HG03342 (cell line): ENCODE data around the gene MRPL53.
A peak's percentile ranks its signal among the peaks of the same experiment; 100 is the strongest.
"Not testable (repeated sequence)": the region's sequence is repeated elsewhere in the genome, so short reads cannot be mapped to it uniquely, and the experiment has no call there.

Source experiments
- ATAC-seq: cut with Tn5 transposase; IDR thresholded peaks from one replicate; pipeline ENCODE4 v1.9.1; 2021; ENCODE audit warnings: mild to moderate bottlenecking, moderate library complexity; ENCODE audit not compliant: unreplicated experiment

The MRPL53 gene

DNA sequence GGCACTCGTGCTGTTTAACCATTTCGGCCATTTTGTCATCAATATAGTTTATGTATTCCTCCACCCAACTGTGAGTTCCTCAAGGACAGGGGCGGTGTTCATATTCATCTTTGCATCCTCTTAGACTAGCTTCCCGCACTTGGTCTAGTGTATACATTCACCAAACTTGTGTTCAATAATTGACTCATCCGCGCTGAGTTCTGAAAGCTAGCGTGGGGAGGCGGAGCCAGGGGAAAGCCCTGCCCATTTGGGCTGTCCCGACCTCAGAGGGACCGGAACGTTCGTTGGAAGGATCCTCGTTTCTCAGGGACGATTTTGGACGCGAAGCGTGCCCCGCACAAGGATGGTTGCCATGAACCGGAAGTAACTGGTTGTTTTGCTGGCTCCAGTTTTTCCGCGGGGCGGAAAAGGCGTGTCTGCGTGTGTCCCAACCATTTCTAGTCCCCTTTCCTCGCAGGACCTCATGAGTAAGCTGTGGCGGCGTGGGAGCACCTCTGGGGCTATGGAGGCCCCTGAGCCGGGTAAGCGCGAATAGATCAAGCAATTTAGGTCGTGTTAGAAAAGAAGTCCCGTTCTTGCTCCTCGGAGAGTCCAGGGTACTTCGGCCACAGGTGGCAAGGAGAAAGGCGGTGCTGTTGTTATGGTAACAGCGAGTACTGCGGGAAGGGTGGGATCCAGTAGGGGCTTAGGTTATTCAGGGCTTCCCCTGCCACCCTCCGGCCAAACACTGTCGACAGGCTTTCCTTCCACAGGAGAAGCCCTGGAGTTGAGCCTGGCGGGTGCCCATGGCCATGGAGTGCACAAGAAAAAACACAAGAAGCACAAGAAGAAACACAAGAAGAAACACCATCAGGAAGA is 17.6 kb downstream of the MRPL53 start, which contains the start of gene INO80B:
Gene INO80B, plus strand, starts transcription at position 434 of the 858 bp plus-strand sequence. Its CDS starts 30 bp downstream, at position 464.
- ATAC-seq = peak; percentile 34

- ATAC-seq = no peak
These were observed 21.8 kb downstream of the MRPL53 start for GRCh38 chr2:74450570-74451190.

DNA sequence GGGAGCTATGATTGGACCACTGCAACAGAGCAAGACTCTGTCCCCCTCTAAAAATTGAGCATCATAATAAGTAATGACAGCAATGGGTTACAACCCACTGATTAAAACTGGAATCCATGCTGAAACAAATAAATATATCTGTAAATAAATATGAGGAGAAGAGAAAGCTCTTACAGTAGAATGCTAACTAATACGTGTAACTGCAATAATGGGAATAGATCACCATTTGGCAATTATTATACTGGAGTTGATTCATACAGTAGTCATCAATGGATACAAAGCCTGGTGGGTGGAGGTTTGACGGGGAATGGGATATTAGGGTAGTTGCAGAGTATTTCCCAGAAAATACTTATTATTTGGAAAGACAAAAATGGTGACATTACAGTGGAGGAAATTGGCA is 23.7 kb downstream of the MRPL53 start:
- no peak for ATAC-seq

- ATAC-seq = no peak
These were observed 25.1 kb downstream of the MRPL53 start for GRCh38 chr2:74447230-74447999.

DNA sequence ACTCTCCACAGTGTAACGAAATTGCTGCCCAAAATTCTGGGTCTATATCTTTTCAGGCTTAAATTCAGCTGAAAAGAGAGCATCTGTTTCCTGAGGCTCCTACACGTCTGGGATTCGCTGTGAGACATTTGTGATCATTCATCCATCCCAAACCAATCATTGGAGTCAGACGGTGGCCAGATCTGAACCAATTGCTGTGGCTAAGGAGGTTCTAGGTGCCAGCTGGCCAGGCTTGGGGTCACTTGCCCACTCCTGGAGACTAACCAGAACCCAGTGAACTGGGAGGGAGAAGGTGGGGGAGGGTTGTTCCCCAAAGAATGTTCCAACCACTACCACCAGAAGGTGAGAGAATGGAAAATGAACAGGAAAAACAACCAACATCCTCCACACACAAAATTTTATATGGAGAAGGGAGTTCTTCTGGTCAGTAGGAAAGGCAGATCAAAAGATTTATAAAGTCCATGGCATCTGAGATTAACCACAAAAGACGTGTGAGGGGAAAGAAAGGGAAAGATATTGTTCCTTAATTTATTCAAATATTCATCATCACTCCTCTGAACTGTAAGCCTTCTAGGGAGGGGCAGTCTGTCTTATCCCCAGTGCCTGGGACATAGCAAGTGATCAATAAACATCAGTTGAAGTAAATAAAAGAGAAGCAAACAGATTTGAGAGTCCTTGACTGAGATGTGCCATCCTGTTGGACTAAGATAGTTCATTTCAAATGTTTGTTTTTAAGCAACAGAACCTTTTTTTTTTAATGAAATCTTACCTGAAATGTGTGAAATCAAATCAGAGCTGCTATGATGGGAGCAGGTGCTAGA is 27.8 kb downstream of the MRPL53 start:
- no peak for ATAC-seq

DNA sequence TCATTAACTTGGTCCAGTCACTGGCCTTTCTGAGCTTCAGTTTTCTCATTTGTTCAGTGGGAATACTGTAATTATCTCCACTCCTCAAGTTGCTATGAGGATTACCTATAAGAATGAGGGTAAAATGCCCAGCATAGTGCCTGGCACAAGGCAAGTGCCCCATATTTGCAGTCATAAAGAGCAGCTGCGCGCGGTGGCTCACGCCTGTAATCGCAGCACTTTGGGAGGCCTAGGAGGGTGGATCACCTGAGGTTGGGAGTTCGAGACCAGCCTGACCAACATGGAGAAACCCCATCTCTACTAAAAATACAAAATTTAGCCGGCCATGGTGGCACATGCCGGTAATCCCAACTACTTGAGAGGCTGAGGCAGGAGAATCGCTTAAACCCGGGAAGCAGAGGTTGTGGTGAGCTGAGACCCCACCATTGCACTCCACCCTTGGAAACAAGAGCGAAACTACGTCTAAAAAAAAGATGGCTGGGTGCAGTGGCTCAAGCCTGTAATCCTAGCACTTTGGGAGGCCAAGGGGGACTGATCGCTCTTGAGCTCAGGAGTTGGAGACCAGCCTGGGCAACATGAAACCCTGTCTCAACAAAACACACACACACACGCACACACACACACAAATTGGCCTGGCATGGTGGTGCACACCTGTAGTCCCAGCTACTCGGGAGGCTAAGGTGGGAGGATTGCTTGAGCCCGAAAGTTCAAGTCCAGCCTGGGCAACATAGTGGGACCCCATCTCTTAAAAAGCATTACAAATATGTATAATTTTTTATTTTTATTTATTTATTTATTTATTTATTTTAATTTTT is 29.8 kb downstream of the MRPL53 start:
- ATAC-seq = not testable (repeated sequence)

- ATAC-seq = no peak
These were observed 30.6 kb downstream of the MRPL53 start, which contains the start of gene RTKN for GRCh38 chr2:74441690-74442482. TSS of gene RTKN (minus strand) at chr2:74441937. CDS start at chr2:74441816, 121 bp downstream.

DNA sequence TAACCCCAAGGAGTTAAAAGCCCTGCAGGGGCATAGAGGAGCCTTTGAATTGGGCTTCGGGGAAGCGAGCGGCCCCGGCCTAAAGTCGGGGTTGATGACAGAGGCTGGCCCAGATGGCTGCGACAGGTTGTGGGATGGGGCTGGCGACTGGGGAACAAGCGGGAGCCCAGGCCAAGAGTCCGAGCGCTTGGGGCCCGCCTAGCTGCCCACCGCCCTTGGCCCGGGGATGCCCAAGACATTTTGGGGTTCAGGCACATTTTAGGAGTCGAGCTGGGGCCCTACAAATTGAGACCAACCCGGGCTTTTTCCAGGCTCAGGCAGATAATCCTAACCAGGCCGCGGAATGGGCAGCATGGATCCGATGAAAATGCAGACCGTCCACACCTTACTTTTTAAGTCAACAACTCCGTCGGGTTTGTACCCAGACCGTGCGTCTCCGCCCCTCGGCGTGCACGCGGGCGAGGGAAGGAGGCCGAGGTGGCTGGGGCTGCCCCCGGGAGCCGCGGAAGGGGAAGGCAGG is 31.2 kb downstream of the MRPL53 start:
- no peak for ATAC-seq

- peak; percentile 91 for ATAC-seq
These were observed 31.9 kb downstream of the MRPL53 start for GRCh38 chr2:74440378-74441169.

- ATAC-seq = no peak
These were observed 32.6 kb downstream of the MRPL53 start for GRCh38 chr2:74439803-74440377.

GRCh38 chr2:74439373-74439772 is 33.1 kb downstream of the MRPL53 start:
- no peak for ATAC-seq

GRCh38 chr2:74438248-74438647 is 34.2 kb downstream of the MRPL53 start:
- no peak for ATAC-seq

GRCh38 chr2:74436848-74437695 is 35.4 kb downstream of the MRPL53 start:
- no peak for ATAC-seq

- no peak for ATAC-seq
These were observed 36.2 kb downstream of the MRPL53 start for GRCh38 chr2:74436111-74436805.

- no peak for ATAC-seq
These were observed 42.0 kb downstream of the MRPL53 start for GRCh38 chr2:74430502-74430901.
